Activated CD8-positive, alpha-beta memory T cell treated with anti-CD3 and anti-CD28 coated beads, Interleukin-2, amount 50 U/mL, for 4 hours (primary cell): ENCODE measurements around the gene FKBP5.

Experiments used
- DNase-seq: peaks from one replicate; pipeline ENCODE4 v3.0.0-alpha.2; 2020

Gene FKBP5

GRCh38 chr6:35654883-35655282, 33.8 kb downstream of the FKBP5 start:
- DNase-seq, result no peak

DNA sequence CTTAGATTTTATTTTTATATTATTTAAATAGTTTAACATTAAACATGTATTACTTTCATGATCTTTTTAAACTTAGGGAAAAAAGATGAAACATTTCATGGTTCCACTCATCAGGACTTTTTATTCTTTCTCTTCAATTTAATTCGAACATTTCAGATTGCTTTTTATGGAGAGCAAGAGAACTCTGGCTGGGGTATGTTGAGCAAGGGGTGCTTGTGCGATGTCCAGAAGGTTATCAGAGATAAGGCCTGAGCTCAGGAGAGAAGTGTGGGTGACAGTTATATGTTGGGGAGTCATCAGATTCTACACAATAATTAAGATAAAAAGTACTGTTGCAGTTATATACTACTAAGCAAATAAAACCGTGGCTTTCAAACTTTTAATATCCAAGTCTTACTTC, 37.5 kb downstream of the FKBP5 start:
- no peak for DNase-seq

- no peak for DNase-seq
These were observed 38.7 kb downstream of the FKBP5 start for GRCh38 chr6:35650015-35650414.

GRCh38 chr6:35648203-35648602, 40.5 kb downstream of the FKBP5 start:
- DNase-seq, result no peak

- no peak for DNase-seq
These were observed 41.3 kb downstream of the FKBP5 start for GRCh38 chr6:35647400-35647799.

- DNase-seq, result no peak
These were observed 45.6 kb downstream of the FKBP5 start for GRCh38 chr6:35643162-35643535.

GRCh38 chr6:35642471-35643161, 46.1 kb downstream of the FKBP5 start:
- DNase-seq, result no peak

- DNase-seq, result no peak
These were observed 48.6 kb downstream of the FKBP5 start for GRCh38 chr6:35640017-35640664.

DNA sequence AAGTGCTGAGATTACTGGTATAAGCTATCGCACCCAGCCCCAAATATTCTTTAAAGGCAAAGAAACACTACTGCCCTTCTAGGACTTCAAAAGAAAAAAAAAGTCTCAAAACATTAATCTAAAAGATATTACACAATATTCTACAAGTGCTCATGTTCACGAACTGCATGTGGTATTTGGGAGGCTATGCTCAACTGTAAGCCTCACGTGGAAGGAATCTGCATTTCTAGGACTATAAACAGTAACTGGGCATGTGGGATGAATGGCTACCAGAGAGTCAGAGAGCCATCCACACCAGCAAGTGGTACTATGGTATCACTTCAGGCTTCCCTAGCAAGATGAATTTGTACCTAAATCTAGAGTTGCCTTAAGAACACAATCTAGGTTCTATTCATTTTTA, 50.0 kb downstream of the FKBP5 start:
- no peak for DNase-seq

DNA sequence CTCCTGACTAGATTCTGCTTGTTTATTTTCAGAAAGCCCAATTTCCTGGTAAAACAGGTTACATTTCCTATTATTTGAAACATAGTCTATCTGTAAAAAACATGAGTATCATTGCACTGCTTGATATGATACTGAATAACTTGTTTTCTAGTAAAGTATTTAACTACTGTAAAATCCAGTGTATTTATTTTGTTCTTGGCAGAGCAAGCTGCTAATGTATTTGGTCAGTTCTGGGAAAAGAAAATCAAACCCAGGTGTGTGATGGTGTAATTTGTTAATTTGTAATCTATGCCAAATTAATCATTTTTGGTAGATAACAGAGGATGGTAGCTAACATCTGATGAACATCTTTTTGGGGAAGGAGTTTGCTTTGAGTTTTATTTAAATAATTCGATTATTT, 50.8 kb downstream of the FKBP5 start:
- no peak for DNase-seq

- no peak for DNase-seq
These were observed 52.8 kb downstream of the FKBP5 start for GRCh38 chr6:35635601-35636597.

DNA sequence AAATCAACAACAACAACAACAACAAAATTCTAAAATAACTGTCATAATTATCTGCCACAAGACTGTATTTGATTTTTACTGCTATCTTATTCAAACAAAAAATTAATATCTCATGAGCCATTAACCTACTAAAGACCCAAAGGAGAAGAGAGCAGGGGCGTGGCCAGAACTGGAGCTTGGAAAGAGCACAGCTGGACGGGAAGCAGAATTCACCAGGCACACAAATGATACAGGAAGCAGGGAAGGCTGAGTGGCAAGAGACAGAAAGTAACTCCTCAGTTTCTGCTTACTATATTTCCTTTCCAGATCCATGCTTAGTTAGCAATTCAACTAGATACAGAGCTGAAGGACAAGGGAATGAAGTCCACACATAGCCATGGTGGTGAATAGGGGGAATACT, 54.4 kb downstream of the FKBP5 start:
- DNase-seq, result no peak

GRCh38 chr6:35633579-35634089, 55.1 kb downstream of the FKBP5 start:
- no peak for DNase-seq

DNA sequence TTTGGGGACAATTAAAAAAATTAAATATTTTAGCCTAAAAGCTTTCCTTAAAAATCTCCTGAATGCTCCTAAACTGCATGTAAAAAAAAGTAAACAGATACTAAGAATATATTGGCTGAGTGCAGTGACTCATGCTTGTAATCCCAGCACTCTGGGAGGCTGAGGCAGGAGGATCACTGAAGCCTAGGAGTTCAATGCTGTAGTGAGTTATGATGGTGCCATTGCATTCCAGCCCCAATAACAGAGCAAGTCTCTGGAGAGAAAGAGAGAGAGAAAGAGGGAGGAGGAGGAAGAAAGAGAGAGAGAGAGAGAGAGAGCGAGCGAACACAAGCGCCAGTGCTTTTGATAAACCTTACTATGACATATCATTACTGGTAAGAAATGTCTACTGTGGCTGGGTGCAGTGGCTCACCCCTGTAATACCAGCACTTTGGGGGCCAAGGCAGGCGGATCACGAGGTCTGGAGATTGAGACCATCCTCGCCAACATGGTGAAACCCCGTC, 58.8 kb downstream of the FKBP5 start:
- no peak for DNase-seq

DNA sequence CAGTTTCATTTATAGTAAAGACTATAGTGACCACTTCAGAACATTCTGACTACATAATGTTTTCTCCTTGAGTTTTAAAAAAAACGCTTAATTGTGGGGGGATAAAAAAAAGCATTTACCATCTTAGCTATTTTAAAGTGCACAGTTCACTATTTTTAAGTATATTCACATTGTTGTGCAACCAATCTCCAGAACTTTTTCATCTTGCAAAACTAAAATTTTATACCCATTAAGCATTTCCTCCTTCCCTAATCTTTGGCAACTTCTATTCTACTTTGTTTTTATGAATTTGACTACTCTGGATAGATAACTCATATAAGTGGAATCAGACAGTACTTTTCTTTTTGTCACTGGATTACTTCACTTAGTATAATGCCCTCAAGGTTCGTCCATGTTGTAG, 62.3 kb downstream of the FKBP5 start:
- DNase-seq, result no peak

DNA sequence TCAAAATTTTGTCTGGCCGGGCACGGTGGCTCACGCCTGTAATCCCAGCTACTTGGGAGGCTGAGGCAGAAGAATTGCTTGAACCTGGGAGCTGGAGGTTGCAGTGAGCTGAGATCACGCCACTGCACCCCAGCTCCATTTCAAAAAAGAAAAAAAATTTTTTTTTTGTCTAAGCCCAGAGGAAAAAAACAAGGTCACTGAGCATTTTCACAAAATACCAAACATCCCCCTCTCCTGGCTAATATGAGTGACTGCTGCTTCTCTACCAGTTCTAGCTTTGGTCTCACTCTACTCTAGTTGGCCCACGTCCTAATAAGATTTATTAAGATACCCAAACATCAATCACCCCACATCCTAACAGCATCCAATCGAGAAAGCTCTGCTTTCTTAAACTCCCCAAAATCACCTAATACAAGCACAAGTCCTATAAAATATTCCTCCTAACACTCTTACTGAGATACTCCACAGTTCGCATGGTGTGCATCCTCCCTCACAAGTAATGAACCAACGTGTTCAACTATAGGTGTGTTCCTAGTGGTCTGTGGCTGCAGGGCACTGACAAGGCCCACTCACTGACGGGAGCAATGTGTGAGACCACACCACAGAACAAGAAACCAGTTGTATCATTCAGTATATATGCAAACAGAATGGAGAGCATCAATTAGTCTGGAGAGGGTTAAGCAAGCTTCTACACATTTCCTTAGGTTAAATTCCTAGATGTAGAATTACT, 64.2 kb downstream of the FKBP5 start:
- DNase-seq, result no peak

DNA sequence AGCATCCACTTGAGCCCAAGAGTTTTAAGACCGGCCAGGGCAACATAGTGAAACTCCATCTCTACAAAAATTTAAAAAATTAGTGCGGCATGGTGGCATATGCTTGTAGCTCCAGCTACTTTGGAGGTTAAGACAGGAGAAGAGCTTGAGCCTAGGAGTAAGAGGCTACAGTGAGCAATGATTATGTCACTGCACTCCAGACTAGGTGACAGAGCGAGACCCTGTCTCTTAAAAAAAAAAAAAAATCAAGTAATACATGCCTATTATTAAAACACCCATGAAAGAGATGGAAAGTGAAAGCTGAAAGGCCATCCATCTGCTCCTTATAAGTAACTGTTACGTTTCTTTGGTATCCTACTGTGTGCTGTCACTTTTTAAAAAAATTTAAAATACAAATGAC, 66.4 kb downstream of the FKBP5 start:
- DNase-seq, result no peak

GRCh38 chr6:35620706-35621105, 68.0 kb downstream of the FKBP5 start:
- DNase-seq, result no peak

DNA sequence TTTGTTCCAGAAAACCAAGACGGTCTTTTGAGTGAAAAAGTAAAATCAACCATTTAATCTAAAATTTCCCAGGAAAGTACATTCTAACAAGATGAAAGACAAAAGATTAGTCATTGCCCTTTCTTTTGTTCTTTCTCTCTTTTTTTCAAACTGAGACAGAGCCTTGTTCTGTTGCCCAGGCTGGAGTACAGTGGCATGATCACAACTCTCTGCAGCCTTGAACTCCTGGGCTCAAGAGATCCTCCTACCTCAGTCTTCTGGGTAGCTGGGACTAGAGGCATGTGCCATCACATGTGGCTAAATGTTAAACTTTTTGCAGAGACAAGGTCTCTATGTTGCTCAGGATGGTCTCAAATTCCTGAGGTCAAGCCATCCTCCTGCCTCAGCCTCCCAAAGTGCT, 75.0 kb downstream of the FKBP5 start:
- DNase-seq, result no peak

DNA sequence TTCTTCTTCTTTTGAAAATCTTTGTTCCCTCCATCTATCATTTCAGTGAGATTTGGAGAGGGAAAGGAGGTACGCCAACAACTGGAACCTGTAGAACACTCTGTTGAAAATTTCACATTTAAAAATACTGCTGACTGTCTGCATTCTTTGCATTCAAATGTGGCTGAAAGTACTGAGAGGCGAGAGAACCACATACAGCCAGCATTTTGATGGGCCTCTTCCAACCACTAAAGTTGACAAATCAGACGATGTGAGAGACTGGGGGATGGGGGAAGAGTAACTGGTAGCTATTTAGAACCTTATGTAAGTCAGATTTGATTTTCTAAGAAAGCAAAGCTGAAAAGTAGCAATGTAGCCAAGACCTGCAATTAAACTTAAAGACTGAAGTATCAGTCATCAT, 77.5 kb downstream of the FKBP5 start:
- peak; percentile 25 for DNase-seq

- no peak for DNase-seq
These were observed 77.9 kb downstream of the FKBP5 start for GRCh38 chr6:35610830-35611229.

DNA sequence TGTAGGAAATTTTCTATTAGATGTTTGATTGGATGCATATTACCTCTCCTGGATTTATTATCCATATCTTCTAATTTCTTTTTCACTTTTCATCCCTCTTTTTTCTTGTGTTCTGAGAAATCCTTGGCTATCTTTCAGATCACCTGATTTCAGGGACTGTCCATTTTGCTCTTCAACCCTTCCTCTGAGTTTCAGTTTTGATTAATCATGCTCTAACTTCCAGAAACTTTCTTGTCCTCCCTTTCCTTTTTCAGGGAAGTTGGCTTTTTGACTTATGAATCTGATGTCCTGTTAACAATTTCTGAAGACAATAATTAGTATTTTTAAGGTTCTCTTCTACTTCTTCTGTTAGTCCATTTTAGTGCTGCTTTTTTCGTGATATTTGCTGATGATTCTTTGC, 79.1 kb downstream of the FKBP5 start:
- no peak for DNase-seq
